GM08714 (cell line): ENCODE data around the gene TCF19.

Source experiments
- H3K4me3 ChIP-seq: fragments of 200-500 bp; sonication (Bioruptor generic); 2 replicates; pipeline ENCODE4 v1.5.1; 2014; ENCODE audit warnings: mild to moderate bottlenecking, low read length, inconsistent platforms
- ZNF274 ChIP-seq: IDR thresholded peaks from 2 replicates; pipeline ENCODE4 v1.6.1; 2012; ENCODE audit warnings: mild to moderate bottlenecking, low read depth, low read length

Gene TCF19

DNA sequence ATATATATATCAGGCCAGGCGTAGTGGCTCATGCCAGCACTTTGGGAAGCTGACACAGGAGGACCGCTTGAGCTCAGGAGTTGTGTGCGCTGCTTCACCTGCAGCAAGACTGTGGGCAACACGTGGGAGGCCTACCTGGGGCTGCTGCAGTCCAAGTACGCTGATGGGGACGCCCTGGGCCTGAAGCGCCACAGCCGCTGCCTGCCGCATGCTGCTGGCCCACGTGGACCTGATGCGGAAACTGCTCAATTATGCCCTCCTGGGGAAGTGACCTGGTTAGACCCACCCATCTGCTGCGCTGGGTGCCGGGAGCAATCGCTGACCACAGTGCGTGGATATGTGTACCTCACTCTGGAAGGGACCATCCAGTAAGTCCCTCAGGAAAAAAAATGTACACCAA, 17.7 kb upstream of the TCF19 start:
- H3K4me3 ChIP-seq = no peak overlapping the region
- no peak for TF ChIP-seq ZNF274

DNA sequence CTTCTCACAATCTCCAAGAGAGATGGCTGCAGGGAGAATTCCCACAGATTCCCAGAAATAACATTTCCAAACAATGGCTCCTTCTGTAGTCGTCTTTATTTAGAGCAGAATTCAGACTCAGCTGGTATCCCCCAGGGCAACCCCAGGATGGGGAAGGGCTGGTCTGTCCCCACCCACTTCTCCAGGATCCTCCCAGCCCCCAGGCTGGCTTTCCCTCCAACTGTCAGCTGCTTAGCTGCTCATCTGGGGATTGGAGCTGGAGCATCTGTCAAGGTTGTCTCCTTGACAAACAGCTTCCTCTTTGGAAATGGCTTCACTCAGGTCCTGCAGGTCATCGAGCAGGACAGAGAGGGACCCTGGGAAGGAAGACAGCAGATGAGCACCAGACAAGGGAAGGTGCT, 16.0 kb upstream of the TCF19 start:
- no peak overlapping the region for H3K4me3 ChIP-seq
- TF ChIP-seq ZNF274 = no peak

DNA sequence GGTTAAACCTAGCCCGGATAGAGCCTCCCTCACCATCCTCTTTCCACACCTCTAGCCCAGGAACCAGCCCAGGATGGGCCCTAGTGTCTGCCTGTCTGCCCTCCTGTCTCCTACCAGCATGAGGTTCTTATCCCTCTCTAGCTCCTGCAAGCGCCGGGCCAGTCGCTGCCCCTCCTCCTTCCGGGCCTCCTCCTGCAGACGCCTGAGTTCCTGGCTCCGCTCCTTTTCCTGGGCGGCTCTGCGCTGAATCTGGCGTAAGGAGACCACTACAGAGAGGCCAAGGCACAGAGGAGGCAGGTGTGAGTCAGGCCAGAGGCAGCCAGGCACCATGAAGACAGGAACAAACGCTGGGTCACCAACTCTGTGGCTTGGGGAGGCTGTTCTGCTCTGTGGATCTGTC, 15.2 kb upstream of the TCF19 start:
- H3K4me3 ChIP-seq = no peak overlapping the region
- TF ChIP-seq ZNF274 = no peak

- H3K4me3 ChIP-seq = no peak overlapping the region
Observed at GRCh38 chr6:31144296-31144969, 14.0 kb upstream of the TCF19 start.

GRCh38 chr6:31144970-31145340, 13.4 kb upstream of the TCF19 start:
- H3K4me3 ChIP-seq = no peak overlapping the region
- no peak for TF ChIP-seq ZNF274

More at GRCh38 chr6:31144296-31144969, 14.0 kb upstream of the TCF19 start:
- no peak for TF ChIP-seq ZNF274

- H3K4me3 ChIP-seq = no peak overlapping the region
- no peak for TF ChIP-seq ZNF274
Observed at GRCh38 chr6:31145386-31145785, 13.0 kb upstream of the TCF19 start.

DNA sequence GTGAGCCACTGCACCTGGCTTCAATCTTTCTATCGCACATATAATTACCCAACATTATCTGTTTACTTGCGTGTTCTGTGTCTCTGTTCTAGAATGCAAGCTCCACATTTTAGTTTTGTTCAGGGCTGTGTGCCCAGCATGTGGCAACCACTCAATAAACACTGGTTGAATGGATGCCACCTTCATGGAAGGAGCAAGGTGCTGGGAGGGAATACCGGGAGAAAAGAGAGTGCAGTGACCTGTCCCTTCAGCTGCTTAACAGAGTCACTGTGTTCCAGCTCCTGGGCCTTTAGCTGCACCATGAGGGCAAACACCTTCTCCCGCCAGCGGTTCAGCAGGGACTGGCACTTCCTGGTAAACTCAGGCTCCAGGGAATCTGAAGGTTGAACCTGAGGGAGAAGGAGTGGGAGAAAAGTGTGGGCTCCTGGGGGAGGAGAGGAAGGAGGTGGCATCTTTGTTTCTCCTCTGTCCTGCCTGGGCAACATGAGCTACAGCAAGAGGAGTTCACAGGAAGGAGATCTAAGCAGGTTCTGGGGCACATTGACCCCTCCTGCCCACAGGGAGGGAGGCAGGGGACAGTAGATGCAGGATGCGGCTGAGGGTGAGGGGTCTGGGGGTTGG, 8.5 kb upstream of the TCF19 start:
- TF ChIP-seq ZNF274 = no peak
- no peak overlapping the region for H3K4me3 ChIP-seq

DNA sequence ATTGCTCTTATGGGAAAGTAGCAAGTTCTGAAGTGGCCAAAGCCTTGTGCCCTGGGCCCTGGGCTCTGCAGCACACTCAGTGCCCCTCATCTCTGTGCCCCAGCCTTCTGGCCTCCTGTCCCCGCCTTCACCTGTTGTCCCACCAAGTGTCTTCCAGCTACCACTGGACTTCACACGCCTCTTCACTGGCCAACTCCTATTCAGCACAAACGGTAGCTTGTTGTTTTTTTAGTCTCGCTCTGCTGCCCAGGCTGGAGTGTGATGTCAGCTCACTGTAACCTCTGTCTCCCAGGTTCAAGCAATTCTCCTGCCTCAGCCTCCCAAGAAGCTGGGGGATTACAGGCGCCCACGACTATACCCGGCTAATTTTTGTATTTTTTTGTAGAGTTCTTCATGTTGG, 5.6 kb upstream of the TCF19 start:
- no peak overlapping the region for H3K4me3 ChIP-seq
- TF ChIP-seq ZNF274 = no peak

- no peak overlapping the region for H3K4me3 ChIP-seq
- no peak for TF ChIP-seq ZNF274
Observed at GRCh38 chr6:31154436-31154835, 4.0 kb upstream of the TCF19 start.

DNA sequence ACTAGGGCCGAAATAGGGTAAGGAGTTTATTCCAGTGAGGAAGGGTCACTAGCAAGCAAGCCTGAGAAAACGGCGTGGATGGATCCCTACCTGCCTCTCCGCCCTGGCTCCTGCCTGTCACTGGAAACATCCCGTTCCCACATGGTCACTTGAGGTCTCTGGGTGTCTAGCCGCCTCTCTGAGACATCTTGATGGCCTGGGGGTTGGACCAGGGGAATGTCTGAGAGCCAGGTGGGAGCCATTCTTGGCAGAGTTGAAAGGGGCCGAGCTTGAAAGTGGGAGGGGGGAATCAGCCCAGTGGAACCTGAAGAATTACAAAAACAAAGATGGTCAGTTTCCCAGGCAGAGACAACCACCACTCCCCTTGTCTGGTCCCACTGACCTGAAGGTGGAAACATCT, 1.7 kb upstream of the TCF19 start:
- no peak overlapping the region for H3K4me3 ChIP-seq
- no peak for TF ChIP-seq ZNF274

DNA sequence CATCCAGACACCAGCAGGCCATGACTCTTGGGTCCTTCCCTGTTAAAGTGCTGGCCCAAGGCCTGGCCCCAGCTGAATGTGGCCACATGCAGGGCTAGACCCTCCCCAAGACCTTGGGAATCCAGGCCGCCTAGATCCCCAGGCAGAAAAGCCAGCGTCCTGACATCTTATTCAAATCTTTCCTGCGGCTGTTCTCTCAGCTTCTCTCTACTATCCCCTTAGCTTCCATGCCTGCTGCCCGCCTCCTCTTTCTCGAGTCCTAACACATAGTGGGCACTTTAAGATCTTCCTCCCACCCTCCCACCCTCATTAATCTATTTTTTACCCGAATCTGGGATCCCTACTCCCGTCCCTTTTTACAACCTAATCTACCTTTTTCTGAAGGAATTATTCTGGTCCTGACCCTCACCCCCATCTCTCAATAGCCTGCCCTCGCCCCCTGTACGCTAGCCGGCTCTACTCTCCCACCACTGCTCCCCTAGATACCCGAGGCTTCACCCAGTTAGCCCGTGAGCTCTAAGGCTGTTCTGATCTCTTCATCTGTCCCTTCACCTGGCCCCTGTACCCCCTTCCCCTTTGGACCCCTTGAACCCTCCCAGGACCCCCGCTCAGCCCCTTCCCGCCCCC, 763 bp upstream of the TCF19 start, which contains the start of gene CCHCR1:
TSS of gene CCHCR1 (minus strand) at position 290 of the 627 bp plus-strand sequence. CDS start at position 88, 202 bp downstream.
- peak within 1 kb of the TSS; percentile 89 for H3K4me3 ChIP-seq
- no peak for TF ChIP-seq ZNF274

- peak overlapping the region; percentile 89 for H3K4me3 ChIP-seq
Observed at GRCh38 chr6:31158863-31159855, 770 bp downstream of the TCF19 start.

DNA sequence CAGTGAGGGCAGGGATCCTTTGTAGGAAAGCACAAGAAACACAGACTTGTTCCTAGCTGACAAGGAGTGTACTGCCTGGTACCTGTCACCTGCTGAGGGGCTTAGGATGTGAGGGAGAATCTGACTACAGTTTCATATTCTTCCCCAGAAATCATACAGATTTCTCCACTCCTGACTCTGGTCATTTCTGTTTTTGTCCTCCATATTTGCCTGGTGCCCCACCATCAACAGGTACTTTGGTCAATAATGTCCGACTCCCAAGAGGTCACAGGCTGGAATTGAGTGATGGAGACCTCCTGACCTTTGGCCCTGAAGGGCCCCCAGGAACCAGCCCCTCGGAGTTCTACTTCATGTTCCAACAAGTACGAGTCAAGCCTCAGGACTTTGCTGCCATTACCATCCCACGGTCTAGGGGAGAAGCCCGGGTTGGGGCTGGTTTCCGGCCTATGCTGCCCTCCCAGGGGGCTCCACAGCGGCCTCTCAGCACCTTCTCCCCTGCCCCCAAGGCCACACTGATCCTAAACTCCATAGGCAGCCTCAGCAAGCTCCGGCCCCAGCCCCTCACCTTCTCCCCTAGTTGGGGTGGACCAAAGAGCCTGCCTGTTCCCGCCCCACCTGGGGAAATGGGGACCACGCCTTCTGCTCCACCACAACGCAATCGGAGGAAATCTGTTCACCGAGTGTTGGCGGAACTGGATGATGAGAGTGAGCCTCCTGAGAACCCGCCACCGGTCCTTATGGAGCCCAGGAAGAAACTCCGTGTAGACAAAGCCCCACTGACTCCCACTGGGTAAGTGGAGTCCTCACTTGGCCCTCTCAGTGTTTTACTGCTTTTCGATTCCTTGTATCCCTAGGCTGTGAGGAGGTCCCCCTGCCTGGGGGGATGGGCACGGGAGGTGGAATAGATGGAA, 3.1 kb downstream of the TCF19 start:
- TF ChIP-seq ZNF274 = no peak
- H3K4me3 ChIP-seq = no peak overlapping the region

More at GRCh38 chr6:31158863-31159855, 770 bp downstream of the TCF19 start:
- TF ChIP-seq ZNF274 = no peak
